Testis (tissue), 5 donors: Measurements from ENCODE around the gene GBE1. TPM values are rescaled to one million over a fixed set of nuclear protein-coding genes. Genes with fewer than 3 reads are reported as not detected.

Source experiments
- DNase-seq: peaks from one replicate; pipeline ENCODE4 v3.0.0-alpha.2; 2019
- H3K27ac ChIP-seq, 2 donors: fragments of 200-600 bp; sonication (generic); one replicate each; pipeline ENCODE4 v1.5.1; 2019
- H3K27me3 ChIP-seq: fragments of 200-600 bp; sonication (generic); one replicate; pipeline ENCODE4 v1.5.1; 2019
- H3K36me3 ChIP-seq: fragments of 200-600 bp; sonication (generic); one replicate; pipeline ENCODE4 v1.5.1; 2017; ENCODE audit warnings: low read depth; ENCODE audit errors: missing control alignments
- H3K4me1 ChIP-seq: fragments of 200-600 bp; sonication (generic); one replicate; pipeline ENCODE4 v1.5.1; 2019
- H3K4me3 ChIP-seq, 2 donors: fragments of 200-600 bp; sonication (generic); one replicate each; pipeline ENCODE4 v1.5.1; 2017 to 2019
- H3K9me3 ChIP-seq: fragments of 200-600 bp; sonication (generic); one replicate; pipeline ENCODE4 v1.5.1; 2017
- CTCF ChIP-seq, 3 experiments: fragments of 450-650 bp in 2 of 3; fragments of 200-600 bp in 1 of 3; sonication (generic) in 1 of 3; IDR thresholded peaks; one replicate each; pipeline ENCODE4 v1.5.1; 2016 to 2019; ENCODE audit warnings: antibody characterized with exemption in 3 of 3, mild to moderate bottlenecking in 2 of 3, moderate library complexity in 1 of 3
- POLR2A ChIP-seq: fragments of 450-650 bp; IDR thresholded peaks from one replicate; pipeline ENCODE4 v1.6.1; 2017; ENCODE audit warnings: antibody characterized with exemption, mild to moderate bottlenecking, moderate library complexity
- WGBS, 2 donors: methylation state at CpG; one replicate each; pipeline ENCODE4 v1.1.5; 2018; 5-methylcytosine and 5-hydroxymethylcytosine counted together
- intact Hi-C: fragments of 100-400 bp; cut with DNase I; formaldehyde crosslinking; loops from one replicate; pipeline ENCODE4 v1.15.1; 2023; ENCODE audit warnings: low total_unique reads
- long read RNA-seq, 2 donors: transcript quantifications; one replicate each; lab custom pipeline, GENCODE V29; 2026
- polyA plus RNA-seq: library from polyadenylated mRNA; stranded (reverse); fragments of 350-450 nt; fragmentation: Illumina TruSeq; extraction: RNeasy Lipid Tissue Mini Kit (QIAGEN cat#74804); gene quantifications from one replicate; pipeline ENCODE4 v1.2.3, GENCODE V29; 2014; ENCODE audit warnings: low read depth, low replicate concordance; ENCODE audit not compliant: insufficient read depth
- total RNA-seq, 2 donors: library from RNA; depleted of rRNA; stranded (reverse); fragments of >200 nt; gene quantifications; one replicate each; pipeline ENCODE4 v1.2.3, GENCODE V29; 2016

GBE1 gene
- 10 to 100 TPM; 19.4 to 23.5 TPM for total RNA-seq
- 14.1 TPM for polyA plus RNA-seq
- long read RNA-seq, donor 1, transcript GBE1-201 (16 exons, 3,461 nt) = major isoform, 5 of 26 reads
- long read RNA-seq, donor 1, partial matches to known transcripts = 21 of 26 reads
- long read RNA-seq, donor 1, other reads (novel, unspliced or antisense) = 0 of 26 reads
- long read RNA-seq, donor 2, transcript GBE1-201 (16 exons, 3,461 nt) = major isoform, 10 of 15 reads
- long read RNA-seq, donor 2, partial matches to known transcripts = 5 of 15 reads
- long read RNA-seq, donor 2, other reads (novel, unspliced or antisense) = 0 of 15 reads

- intact Hi-C loops = no loop called here
- H3K27me3 ChIP-seq = no peaks in the 10 kb centered on the region
- DNase-seq = peak; percentile 94
Measured at GRCh38 chr3:81760924-81761903, at the start of gene GBE1. Gene GBE1 (minus strand): TSS chr3:81761645. CDS start chr3:81761517, 128 bp downstream.

GRCh38 chr3:81808900-81809299, 47.5 kb upstream of the GBE1 start:
- Histone ChIP-seq H3K4me1 (no peaks in the 10 kb centered on the region), H3K36me3 (no peaks in the 10 kb centered on the region), H3K27me3 (no peaks in the 10 kb centered on the region), H3K9me3 (no peaks in the 10 kb centered on the region), H3K27ac (no peak overlapping the region), H3K4me3 (no peak overlapping the region)
- TF ChIP-seq CTCF (IDR thresholded peaks at IDR 0.05) (no peak), POLR2A (no peak)
- DNase-seq = no peak
- WGBS, 2 donors = 47 to 58% methylated on average over 2 of the region's 2 CpGs
- intact Hi-C loops = no loop called here

More at GRCh38 chr3:81760924-81761903, at the start of gene GBE1:
- Histone ChIP-seq H3K4me3 (peak within 1 kb of the TSS; percentile 60 to 77), H3K36me3 (no peaks in the 10 kb centered on the region), H3K27ac (peak within 1 kb of the TSS; percentile 96 to 100), H3K4me1 (peaks cover 7% of the 10 kb centered on the region), H3K9me3 (no peaks in the 10 kb centered on the region)
- WGBS, 2 donors = 0% methylated on average over 20 to 57 of the region's 88 CpGs
- TF ChIP-seq POLR2A = peak; percentile 12
- peak in 1 of 3 experiments; percentile 3 for TF ChIP-seq CTCF (IDR thresholded peaks at IDR 0.05)

GRCh38 chr3:81799403-81799802, 38.0 kb upstream of the GBE1 start:
- intact Hi-C loops = no loop called here
- WGBS, 2 donors = 55 to 68% methylated on average over 4 of the region's 4 CpGs
- no peak overlapping the region for H3K4me3 ChIP-seq
- H3K4me1 ChIP-seq = no peaks in the 10 kb centered on the region
- H3K27ac ChIP-seq = no peak overlapping the region
- no peaks in the 10 kb centered on the region for H3K9me3 ChIP-seq
- H3K36me3 ChIP-seq = no peaks in the 10 kb centered on the region
- no peak for DNase-seq
- no peaks in the 10 kb centered on the region for H3K27me3 ChIP-seq
- TF ChIP-seq POLR2A (no peak), CTCF (IDR thresholded peaks at IDR 0.05) (no peak)

GRCh38 chr3:81793410-81793809, 32.0 kb upstream of the GBE1 start:
- Histone ChIP-seq H3K4me1 (no peaks in the 10 kb centered on the region), H3K9me3 (no peaks in the 10 kb centered on the region), H3K4me3 (no peak overlapping the region), H3K27me3 (no peaks in the 10 kb centered on the region), H3K27ac (no peak overlapping the region), H3K36me3 (no peaks in the 10 kb centered on the region)
- intact Hi-C loops = no loop called here
- TF ChIP-seq CTCF (IDR thresholded peaks at IDR 0.05) (no peak), POLR2A (no peak)
- DNase-seq = no peak
